GM19452 (cell line): ENCODE measurements around the gene CNTFR.
"Not testable (repeated sequence)": the region's sequence is repeated elsewhere in the genome, so short reads cannot be mapped to it uniquely, and the experiment has no call there.

Experiments used
- ATAC-seq: cut with Tn5 transposase; IDR thresholded peaks from one replicate; pipeline ENCODE4 v1.9.1; 2021; ENCODE audit not compliant: unreplicated experiment

Gene CNTFR, protein sequence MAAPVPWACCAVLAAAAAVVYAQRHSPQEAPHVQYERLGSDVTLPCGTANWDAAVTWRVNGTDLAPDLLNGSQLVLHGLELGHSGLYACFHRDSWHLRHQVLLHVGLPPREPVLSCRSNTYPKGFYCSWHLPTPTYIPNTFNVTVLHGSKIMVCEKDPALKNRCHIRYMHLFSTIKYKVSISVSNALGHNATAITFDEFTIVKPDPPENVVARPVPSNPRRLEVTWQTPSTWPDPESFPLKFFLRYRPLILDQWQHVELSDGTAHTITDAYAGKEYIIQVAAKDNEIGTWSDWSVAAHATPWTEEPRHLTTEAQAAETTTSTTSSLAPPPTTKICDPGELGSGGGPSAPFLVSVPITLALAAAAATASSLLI

DNA sequence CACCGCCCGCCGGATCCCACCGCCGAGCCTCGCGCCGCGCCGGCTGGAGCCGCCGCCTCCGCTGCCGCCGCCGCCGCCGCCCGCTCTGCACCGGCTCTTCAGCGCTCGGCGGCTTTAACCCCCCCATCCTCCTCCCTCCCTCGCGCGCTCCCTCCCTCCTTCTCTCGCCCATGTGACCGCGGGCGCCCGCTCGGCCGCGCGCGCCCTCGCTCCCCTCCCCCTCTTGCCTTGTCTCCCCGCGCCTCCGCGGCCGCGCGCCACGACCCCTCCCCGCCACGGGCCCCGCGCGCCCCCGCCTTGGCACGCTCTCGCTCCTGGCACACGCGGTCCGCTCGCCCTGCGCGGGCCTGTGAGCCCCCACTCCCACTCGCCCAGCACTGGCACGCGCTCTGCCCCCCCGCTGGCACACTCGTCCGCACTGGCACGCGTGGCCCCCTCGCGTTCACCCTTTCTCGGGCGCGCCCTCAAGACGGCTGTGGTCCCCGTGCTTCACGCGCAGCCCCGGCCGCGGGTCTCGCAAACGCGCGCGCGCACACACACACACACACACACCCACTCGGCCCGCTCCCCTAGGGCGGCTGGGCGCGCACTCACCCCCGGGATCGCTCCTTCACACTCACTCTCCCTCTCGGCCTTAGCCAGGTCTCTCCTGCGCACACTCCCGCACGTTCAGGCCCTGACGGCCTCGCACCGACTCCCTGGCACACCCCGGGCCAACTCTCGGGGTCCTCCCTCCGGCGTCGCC lies at the start of gene CNTFR:
Gene CNTFR, minus strand, starts transcription at position 89 of the 745 bp plus-strand sequence. CDS start 20,743 bp downstream, outside the sequence.
- ATAC-seq = no peak

DNA sequence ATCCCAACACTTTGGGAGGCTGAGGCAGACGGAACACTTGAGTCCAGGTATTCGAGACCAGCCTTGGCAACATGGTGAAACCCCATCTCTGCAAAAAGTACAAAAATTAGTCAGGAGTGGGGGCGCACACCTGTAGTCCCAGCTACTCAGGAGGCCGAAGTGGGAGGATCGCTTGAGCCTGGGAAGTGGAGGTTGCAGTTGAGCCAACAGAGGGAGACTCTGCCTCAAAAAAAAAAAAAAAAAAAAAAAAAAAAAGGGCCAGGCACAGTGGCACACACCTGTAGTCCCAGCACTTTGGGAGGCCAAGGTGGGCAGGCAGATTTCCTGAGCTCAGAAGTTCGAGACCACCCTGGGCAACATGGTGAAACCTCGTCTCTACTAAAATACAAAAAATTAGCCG lies 49.8 kb upstream of the CNTFR start:
- not testable (repeated sequence) for ATAC-seq

DNA sequence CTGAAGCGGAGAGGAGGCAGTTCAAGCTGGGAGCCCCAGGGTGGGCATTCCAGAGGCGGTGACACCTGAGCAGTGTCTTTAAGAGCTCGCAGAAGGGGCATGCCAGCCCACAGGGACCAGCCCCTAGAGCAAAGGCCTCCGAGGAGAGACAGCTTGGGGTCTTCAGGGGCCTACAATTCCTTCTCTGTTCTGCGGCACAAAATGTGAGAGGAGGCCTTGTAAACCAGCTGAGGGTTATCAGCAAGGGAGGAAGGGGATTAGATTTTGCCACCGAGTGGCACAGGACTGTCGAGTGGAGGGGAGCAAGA lies 48.6 kb upstream of the CNTFR start:
- ATAC-seq = no peak

DNA sequence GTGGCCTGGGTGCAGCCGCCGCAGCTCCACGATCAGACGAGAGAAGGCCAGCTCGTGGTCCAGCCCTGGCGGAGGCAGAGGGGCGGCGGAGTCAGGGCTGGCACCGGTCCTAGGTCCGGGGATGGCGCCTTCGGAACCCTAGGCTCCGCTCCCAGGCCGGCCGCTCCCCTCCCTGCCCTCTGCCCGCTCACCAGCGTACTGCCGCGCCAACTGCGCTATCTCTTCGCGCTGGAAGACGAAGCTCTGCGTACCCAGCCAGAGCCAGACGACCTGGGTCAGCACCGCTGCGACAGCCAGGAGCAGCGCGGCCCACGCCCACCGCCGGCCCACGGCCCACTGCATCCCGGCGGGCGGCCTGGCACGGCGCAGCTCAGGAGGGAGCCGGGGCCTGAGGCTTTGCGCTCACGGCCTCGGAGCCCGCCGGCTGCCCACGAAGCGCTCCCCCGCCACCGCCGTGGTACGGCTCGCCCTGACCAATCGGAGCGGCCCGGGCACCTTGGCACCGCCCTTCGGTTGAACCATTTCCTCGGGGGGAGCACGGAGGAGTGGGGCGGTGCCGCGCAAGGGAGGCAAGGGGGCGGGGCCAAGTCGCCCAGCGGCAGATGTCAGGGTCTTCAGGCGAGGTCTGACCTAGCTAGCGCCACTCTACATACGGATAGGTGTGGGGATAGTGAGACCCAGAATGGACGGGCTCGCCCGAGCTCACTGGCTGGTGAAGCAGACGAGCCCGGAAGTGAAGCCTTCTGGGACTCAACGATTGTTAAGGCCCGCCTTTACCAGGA lies 48.0 kb upstream of the CNTFR start, which contains the start of gene SIGMAR1:
Gene SIGMAR1, minus strand, starts transcription at position 432 of the 782 bp plus-strand sequence. Its CDS starts 90 bp downstream, at position 342.
- peak; percentile 90 for ATAC-seq

DNA sequence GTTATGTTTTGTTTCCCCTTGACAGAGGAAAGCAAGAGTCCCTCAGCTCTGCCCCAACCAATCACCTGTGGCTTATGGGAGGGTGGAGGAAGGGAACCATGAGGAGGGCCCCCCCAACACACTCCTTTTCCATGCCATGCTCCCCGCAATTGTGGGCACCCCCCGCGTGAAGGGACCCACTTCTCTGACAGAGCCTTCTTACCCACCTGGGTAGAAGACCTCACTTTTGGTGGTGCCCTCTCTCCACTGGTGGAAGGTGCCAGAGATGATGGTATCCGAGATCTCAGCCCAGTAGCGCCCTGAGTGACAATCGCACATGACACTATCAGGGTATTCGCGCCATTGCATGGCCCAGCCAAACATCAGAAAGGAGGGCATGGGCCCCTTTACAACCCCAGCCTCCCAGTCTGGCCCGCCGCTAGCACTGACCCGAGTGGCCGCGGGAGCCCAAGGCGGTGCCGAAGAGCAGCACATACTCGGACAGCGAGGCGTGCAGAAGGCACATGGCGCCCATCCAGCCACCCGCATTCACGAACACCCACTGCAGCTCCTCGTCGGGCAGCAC lies 47.3 kb upstream of the CNTFR start:
- no peak for ATAC-seq

DNA sequence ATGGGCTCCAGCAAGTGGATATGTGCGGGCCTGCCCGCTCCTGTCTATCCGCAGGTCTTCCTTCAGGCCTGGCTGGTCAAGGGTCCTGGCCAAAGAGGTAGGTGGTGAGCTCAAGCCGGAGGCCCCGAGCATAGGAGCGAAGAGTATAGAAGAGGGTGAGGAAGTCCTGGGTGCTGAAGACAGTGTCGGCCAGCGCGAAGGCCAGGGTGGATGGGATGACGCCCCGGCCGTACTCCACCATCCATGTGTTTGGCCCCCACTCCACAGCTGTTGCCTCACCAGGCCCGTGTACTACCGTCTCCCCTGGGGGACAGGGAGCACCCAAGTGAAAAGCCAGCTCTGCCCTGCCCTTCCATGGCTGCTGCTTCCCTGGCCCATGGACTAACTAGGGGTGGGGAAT lies 46.0 kb upstream of the CNTFR start:
- no peak for ATAC-seq

DNA sequence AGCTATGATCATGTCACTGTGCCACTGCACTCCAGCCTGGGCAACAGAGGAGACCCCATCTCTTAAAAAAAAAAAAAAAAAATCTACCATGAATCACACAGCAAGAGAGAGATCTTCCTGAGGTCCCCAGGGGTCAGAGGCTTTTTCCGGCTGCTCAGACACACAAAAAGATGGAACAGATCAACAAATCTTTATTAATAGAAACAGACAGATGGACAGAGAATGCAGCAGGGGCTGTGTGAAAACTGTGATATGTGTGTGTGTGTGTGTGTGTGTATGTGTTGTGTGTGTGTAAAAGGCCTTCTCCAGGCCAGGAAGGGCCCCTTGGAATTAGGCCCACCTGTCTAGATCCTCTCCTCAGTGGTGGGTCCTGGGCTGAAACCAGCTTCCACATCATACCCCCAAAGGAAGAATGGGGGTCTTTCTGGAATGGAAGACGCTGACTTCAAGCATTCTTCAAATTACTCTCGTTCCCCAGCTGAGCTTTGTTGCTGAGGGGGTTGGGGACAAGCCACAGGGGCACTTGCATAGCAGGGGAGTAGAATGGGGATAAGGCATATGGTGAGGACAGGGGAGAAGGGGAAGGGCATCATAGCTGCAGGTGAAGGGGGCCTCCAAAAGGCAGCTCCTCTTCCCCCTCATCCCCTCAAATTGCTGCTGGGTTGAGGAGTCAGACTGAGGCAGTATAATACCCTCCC lies 45.2 kb upstream of the CNTFR start:
- ATAC-seq = no peak

DNA sequence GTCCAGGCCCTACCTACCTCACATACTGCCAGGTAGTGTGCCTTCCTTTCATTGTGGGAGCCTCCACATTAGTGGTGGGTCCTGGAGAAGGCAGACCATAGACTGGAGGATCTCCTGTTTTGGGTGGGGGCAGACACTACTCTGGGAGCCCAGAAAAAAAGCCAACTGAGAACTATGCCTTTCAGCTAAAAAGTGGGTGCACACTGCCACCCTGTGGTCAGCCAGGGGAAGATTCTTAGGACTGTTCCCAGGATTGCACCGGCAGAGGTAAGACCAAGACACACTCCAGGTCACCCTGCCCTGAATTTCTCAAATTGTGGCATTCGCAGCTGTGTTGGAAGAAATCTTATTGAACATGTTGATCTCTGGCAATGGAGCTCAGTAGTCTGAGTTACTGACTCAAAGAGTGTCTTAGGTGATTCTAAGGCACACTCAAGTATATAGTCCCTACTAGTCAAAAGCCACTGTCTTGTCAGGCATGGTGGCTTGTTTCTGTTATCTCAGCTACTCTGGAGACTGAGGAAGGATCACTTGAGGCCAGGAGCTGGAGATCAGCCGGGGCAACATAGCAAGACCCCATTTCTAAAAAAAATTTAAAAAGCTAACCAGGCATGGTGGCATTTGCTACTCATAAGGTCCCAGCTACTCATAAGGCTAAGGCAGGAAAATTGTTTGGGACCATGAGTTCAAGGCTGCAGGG lies 44.5 kb upstream of the CNTFR start:
- no peak for ATAC-seq

DNA sequence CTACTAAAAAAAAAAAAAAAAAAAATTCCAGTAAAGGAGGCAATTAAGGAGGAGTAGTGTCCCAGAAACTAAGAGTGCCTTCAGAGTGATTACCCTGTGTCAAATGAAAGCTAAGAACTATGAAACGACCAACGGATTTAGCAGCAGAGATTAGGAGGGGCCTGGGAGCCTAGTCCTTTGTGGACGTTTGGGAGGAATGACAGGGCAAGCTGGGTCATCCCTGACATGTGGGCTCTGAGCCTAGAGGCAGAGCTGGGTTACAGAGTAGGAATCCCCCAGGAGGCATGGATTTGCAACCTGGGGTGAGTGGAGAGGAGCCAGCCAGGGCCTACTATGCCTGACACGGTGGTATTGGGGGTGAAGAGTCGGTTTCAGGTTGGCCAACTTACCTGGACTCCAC lies 43.6 kb upstream of the CNTFR start:
- ATAC-seq = no peak

DNA sequence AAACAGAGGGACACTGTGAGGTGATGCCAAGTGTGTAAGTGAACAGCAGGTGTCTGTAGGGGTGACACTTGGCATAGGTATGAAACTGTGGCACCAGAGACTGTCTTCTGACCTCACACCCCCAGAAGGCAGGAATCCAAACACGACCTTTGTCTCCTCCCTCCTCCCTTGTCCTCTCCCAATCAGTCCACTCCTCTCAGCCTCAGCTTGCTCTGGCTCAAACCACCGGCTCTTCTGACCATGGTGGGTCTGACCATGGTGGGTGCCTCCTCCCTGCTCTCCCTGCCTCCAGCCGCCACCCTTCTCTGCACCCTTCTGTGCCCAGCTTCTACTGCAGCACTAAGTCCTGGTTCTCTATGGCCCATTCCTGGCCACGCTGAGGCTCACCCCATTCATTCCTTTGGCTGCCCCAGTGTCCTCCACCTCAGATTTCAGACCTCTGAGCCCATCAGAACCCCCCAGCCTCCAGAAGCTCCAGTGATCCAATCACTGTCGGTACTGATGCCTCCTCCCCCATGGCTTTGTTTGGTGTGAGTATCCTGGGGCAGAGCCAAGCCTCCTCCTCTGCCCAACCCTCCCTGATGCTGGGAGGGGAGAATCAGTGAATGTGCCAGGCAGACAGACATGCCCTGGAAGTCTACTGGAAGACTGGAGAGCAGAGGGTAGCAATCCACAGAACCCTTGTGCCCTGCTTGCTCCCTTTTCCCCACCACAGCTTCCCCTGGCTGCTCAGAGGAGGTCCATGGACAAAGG lies 41.1 kb upstream of the CNTFR start:
- ATAC-seq = no peak

DNA sequence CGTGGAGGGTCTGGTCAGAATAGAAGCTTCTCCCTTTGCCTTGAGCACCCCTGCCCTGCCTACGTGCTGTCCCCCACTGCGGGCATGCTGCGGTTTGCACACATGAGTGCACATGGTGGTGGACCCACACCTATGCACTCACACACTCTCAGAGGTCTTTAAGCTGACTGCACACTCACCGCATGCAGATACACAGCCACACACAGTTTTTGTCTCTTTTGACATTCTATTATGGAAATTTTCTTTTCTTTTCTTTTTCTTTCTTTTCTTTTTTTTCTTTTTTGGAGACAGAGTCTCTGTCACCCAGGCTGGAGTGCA lies 39.9 kb upstream of the CNTFR start:
- no peak for ATAC-seq

DNA sequence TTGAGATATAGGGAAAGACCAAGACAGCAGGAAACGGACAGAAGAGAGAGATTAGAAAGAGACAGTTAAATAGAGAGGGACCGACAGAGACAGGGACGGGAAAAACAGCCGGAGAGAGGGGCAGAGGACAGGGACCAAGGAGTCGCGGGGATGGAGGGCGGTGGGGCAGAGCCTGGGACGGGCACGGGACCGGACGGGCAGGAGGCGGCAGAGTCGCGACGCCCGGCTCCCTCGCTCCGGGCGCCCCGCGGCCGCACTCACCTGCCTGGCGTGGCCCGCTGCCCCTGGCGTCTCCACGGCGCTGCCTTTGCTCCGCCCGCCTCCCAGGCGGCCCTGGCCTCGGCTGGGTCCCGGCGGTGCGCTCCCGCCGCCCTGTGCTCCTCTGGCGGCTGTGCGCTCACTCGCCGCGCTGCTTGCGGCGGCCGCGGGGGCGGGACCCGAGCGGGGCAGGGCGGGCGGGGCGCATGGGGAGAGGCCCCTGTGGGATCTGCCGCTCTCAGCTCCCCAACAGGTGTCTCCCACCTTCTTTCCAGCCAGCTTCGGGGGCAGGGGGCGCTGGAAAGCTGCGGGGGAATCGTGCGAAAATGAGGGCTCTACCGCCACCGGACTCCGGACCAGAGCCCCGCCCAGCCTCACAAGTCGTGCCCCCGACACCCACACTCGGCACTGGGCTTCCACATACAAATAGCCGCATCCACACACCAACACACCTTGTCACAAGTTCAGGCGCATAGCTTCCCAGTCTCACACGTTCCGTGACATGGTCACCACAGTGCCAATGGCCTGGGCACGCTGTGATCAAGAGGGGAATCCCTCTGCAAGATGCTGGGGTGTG lies 39.3 kb upstream of the CNTFR start, which contains the start of gene ARID3C:
Gene ARID3C, minus strand, starts transcription at position 411 of the 835 bp plus-strand sequence. CDS start 1,052 bp downstream, outside the sequence.
- no peak for ATAC-seq

DNA sequence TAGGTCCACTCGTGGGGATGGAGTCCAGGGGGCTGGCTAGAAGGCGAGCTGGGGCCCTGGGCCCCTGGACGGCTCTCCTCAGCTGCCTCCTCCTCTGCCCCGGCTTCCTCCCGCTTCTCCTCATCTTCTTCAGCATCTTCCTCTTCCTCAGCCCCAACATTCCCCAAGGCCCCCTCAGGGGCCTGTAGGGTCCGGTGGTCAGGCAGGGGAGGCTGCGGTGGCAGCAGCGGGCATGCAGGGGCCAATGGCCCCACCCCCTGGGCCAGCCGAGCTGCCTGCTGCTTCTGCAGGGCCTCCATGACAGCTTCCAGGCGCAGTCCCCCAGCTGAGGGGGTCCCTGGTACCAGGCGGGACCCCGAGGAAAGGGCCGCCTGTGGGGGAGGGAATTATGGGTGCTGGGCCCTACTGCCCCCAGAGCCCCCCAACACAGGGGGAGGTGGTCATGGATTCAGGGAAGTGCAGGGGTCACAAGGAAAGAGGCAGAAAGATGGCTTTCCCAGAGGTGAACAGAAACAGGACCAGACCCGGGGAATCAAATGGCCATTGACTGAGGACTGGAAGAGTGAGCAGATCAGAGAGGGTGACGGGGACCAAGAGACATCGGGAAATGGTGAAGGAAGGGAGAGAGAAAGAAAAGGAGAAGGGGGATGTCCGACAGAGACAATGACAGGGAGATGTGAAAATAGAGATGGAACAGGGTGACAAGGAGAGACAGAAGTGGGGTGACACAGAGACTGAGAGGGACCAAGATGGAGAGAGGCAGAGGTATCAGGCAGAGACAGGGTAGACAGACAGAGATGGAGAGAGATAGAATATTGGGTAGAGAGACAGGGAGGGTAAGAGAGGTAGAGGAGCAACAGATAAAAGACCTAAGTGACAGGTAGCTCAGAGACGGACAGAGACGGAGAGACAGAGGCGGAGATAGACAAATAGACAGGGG lies 38.5 kb upstream of the CNTFR start:
- ATAC-seq = no peak

DNA sequence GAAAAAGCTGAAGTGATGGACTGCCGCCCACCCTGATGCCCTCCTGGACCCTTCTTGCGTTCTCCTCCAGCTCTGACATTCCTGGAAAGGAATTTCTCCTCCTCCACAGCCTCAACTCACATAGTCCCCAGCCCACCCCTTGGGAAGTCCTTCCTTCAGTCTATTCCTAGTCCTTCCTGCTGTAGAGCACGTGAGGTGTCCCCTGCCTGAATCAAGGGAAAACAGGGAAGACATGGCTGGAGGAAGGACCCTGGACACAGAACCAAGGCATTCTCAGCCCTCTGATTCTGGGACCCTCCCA lies 35.6 kb upstream of the CNTFR start:
- ATAC-seq = no peak

DNA sequence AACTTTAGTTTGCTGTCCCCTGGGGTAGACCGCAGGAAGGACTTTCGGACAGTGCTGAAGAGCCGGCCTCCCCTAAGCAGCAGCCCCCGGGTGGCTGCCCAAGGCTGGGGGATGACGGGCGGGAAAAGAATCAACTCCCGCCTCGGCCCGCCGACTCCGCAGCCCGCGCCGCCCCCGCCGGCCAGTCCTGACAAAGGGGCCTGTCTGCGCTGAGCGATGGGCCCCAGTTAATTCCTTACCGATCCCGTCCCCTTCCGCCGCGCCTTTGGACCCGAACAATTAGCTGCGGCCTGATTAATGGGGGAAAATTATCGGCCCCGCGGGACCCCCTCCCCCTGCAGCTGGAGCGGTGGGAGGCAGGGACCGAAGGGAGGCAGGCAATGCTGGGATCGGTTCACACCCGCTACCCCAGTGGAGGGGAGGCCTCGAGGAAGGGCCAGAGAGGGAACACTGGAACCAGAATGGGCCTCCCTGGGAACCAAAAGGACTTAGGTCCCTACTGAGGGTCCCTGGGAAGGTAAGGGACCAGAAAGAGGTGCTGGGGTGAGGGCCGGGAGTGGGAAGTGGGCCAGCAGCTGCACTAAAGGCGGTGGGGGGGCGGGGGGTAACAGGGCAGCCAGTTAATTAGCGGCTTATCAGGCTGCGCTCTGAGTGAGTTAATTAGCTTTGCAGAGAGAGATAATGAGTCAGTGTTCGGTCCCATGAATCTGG lies 35.1 kb upstream of the CNTFR start:
- ATAC-seq = no peak

DNA sequence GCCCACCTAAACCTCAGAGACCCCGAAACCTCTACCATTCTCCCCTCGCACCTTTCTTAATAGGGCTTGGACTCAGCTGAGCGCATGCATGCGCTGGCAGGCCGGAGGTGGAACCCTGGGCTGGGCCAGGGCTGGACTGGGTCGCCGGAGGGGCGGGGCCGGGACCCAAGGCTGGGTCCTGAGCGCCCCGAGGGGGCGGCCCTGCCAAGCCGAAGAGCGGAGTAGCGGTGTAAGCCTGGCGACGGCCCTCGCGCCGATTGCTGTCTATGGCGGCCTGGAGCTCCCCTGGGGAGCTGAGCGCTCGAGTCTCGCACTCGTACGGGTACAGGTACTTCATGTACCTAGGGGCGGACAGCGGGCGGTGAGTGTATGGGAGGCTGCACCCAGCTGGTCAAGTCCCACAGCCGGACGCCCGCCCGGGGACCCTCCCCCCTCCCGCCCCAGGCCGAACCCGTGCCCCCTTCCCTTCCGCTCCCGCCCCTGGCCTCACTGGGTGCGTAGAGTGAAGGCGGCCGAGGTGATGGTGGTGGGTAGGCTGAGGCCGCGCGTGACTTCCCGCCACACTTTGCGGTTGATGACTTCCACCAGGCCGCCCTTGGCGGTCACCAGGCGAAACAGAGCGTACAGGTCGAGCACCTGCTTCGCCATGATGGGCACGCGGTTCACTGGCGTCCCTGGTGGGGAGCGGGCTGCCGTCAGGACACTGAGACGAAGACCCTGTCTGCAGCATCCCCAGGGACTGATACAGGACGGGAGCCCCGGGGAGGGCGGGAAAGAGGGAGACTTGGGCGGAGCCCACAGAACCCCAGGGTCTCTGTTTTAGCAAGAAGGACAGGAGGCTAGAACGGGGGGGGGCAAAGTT lies 34.1 kb upstream of the CNTFR start:
- ATAC-seq = no peak
